Measurements from ENCODE around the gene KCNQ1. TPM values are rescaled to one million over a fixed set of nuclear protein-coding genes. Genes with fewer than 3 reads are reported as not detected.

Gene KCNQ1
- total RNA-seq, 1 experiment from 2014 or later, result 2.3 TPM

GRCh38 chr11:2655834-2656622 lies 211.2 kb downstream of the KCNQ1 start:
- no CpG with 5 or more reads among the region's 6 CpGs for WGBS (ENCODE audit: extremely low coverage, insufficient read length, low lambda C conversion rate)
- H2BK12ac ChIP-seq (ENCODE audit: insufficient read length, low read depth, low read length), result no peak overlapping the region
- H4K5ac ChIP-seq (ENCODE audit: insufficient read length, low read depth, low read length), result no peak overlapping the region
- no peak overlapping the region for H3K4ac ChIP-seq (ENCODE audit: low read depth, low read length)
- H3K4me2 ChIP-seq (ENCODE audit: insufficient read depth, insufficient read length, low read length), result no peak overlapping the region
- Mint-ChIP-seq H3K4me1 (peaks cover 5 to 10% of the 10 kb centered on the region in 2 experiments; a peak in 3 of 4 replicates), H3K4me3 (no peak overlapping the region), H3K36me3 (ENCODE audit: insufficient read depth in 1 of 3, low read depth in 3 of 3) (peaks cover 39 to 64% (median 40%) of the 10 kb centered on the region in 3 experiments), H3K27ac (peak overlapping the region in 1 of 3 experiments; percentile 15; a peak in 1 of 7 replicates), H3K9me3 (peaks cover 86 to 97% of the 10 kb centered on the region in 2 experiments), H3K27me3 (ENCODE audit: low read depth) (peaks cover 89% of the 10 kb centered on the region)
- no peak overlapping the region for H2AK5ac ChIP-seq (ENCODE audit: insufficient read length, low read length)
- no peak overlapping the region for H3K9ac ChIP-seq (ENCODE audit: extremely low read depth, insufficient read length, low read length)
- no peaks in the 10 kb centered on the region for H3K23me2 ChIP-seq (ENCODE audit: insufficient read length, low read depth, low read length, poor library complexity, severe bottlenecking)
- H3K4me1 ChIP-seq (ENCODE audit: insufficient read depth, low read length), result no peaks in the 10 kb centered on the region
- H3K23ac ChIP-seq (ENCODE audit: insufficient read length, low read depth, low read length), result no peak overlapping the region
- no peak overlapping the region for H2AFZ ChIP-seq (ENCODE audit: low read length)
- no peak overlapping the region for H2BK5ac ChIP-seq (ENCODE audit: insufficient read length, low read length)
- no peak overlapping the region for H3K27ac ChIP-seq (ENCODE audit: insufficient read length, low read depth, low read length)
- H4K91ac ChIP-seq (ENCODE audit: insufficient read length, low read depth, low read length), result no peak overlapping the region
- no peak for TF ChIP-seq CTCF (conservative IDR thresholded peaks at IDR 0.05)
- H3K9me3 ChIP-seq (ENCODE audit: control insufficient read depth, low read depth, low read length), result peaks cover 69% of the 10 kb centered on the region
- H4K20me1 ChIP-seq (ENCODE audit: control insufficient read depth, insufficient read depth, insufficient read length), result no peaks in the 10 kb centered on the region
- no peak overlapping the region for H2BK15ac ChIP-seq (ENCODE audit: low read depth, low read length)
- DNase-seq, result no peak
- H2BK120ac ChIP-seq (ENCODE audit: low read depth, low read length, poor library complexity, severe bottlenecking), result no peak overlapping the region
- no peaks in the 10 kb centered on the region for H3K79me2 ChIP-seq (ENCODE audit: insufficient read depth, low read length)
- no peak overlapping the region for H2BK20ac ChIP-seq (ENCODE audit: low read depth, low read length, poor library complexity, severe bottlenecking)
- H3K18ac ChIP-seq (ENCODE audit: insufficient read length, low read depth, low read length), result no peak overlapping the region
- peaks cover 10% of the 10 kb centered on the region; the same call in 1 of the 2 replicates for H3K27me3 ChIP-seq (ENCODE audit: insufficient read depth, low read length)
- H3T11ph ChIP-seq (ENCODE audit: low read length), result no peak overlapping the region
- H3K79me1 ChIP-seq (ENCODE audit: insufficient read depth, low read depth, low read length, poor library complexity, severe bottlenecking), result no peaks in the 10 kb centered on the region
- H3K56ac ChIP-seq (ENCODE audit: insufficient read length, low read depth, low read length), result no peak overlapping the region
- H4K8ac ChIP-seq (replicated peaks; ENCODE audit: insufficient read length, low read depth, low read length), result no peak overlapping the region
- no peak overlapping the region for H3K14ac ChIP-seq (ENCODE audit: insufficient read depth, low read length)

Measured in H9 (cell line).